Iris pigment epithelial cell (primary cell): ENCODE measurements around the gene SLC25A39.
A peak's percentile ranks its signal among the peaks of the same experiment; 100 is the strongest.
"Not testable (repeated sequence)": the region's sequence is repeated elsewhere in the genome, so short reads cannot be mapped to it uniquely, and the experiment has no call there.

ENCODE experiments used
- DNase-seq: peaks from one replicate; pipeline ENCODE4 v3.0.0-alpha.2; 2011; ENCODE audit warnings: low read depth

Gene SLC25A39

DNA sequence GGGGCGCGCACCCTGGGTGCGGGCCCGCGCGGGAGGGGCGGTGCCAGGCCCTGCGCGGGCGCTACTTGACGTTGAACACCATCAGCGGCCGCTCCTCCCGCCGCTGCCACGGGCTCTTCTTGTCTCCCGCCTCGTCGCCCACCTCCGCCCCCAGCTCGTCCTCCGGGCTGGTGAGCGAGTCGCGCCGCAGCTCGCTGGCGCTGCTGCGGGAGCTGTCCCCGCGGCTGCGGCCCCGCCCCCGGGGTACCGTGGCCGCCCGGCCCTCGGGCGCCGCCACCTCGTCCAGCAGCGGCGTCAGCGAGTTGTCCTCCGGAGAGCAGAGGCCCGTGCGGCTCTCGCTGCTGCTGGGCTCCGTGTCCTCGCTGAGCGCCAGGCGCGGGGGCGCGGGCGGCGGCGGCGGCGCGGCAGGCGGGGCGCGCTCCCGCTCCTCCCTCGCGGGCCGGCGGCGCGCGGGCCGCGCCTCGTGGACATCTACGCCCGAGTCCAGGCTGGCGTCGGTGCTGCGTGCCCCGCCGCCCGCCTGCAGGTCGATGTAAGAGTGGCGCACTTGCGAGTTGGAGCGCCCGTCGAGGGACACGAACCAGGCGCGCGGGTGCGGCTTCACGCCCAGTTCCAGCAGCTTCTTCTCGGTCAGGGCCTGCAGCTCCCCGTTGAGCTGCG lies 29.2 kb upstream of the SLC25A39 start:
- no peak for DNase-seq

DNA sequence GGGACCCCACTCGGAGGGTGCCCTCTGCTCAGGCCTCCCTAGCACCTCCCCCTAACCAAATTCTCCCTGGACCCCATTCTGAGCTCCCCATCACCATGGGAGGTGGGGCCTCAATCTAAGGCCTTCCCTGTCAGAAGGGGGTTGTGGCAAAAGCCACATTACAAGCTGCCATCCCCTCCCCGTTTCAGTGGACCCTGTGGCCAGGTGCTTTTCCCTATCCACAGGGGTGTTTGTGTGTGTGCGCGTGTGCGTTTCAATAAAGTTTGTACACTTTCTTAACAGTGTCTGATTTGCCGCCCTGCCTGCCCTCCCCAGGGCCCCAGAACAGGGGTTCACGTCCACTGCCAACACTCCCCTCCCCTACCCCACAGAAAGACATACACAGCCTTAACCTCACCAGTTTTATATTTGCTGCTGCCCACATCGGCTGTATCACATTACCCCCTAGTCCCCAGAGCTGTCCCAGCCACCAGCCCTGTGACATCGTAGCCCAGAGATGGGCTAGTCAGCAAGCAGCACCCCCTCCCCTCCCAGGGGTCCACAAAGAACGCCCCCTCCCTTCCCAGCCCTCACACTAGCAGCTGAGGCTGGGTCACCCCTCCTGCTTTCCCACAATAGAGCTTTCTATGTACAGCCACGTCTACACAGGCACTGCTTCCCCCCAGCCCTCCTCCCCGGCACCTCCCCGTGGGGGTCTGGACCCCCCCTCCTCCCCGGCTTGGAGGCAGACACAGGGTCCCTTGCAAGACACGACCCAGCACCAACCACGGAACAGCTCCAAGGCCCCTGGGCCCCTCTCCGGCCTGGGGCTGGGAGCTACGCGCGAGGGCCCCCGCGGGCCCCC lies 28.4 kb upstream of the SLC25A39 start:
- no peak for DNase-seq

- DNase-seq = no peak
Measured at GRCh38 chr17:44351961-44352827, 27.6 kb upstream of the SLC25A39 start.

- no peak for DNase-seq
Measured at GRCh38 chr17:44351464-44351863, 26.8 kb upstream of the SLC25A39 start.

DNA sequence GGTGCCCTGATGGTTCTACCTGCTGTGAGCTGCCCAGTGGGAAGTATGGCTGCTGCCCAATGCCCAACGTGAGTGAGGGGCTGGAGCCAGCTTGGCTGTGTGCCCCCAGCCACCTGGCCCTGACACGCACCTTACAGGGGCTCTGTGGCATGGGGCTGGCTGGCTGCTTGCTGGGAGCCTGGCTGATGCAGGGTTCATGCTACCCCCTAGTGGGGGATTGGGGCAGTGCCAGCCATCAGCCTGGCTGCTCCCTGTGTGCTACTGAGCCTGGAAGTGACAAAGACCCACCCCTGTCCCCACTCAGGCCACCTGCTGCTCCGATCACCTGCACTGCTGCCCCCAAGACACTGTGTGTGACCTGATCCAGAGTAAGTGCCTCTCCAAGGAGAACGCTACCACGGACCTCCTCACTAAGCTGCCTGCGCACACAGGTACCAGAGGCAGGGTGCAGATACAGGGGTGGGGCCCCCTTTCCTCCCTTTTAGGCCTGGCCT lies 26.2 kb upstream of the SLC25A39 start:
- peak; percentile 41 for DNase-seq

DNA sequence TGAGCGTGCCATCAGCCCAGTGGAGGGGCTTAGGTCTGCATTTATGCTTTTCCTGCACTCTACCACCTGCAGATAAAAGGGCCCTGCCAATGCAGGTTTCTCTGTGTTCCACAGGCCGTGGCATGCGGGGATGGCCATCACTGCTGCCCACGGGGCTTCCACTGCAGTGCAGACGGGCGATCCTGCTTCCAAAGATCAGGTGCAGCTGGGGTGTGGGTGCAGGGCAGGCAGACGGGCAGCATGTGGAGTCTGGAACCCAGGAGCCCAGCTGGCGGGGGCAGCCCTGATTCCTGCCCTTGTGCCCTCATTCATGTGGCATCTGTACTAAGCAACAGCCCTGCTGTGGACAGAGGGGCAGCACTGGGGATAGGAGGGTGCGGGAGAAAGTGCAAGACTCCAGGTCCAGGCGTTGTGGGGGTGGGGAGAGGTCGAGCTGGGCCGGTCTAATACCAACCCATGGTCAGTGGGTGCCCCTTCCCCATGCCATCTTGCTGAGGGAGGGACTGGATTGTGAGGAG lies 25.0 kb upstream of the SLC25A39 start:
- DNase-seq = no peak

DNA sequence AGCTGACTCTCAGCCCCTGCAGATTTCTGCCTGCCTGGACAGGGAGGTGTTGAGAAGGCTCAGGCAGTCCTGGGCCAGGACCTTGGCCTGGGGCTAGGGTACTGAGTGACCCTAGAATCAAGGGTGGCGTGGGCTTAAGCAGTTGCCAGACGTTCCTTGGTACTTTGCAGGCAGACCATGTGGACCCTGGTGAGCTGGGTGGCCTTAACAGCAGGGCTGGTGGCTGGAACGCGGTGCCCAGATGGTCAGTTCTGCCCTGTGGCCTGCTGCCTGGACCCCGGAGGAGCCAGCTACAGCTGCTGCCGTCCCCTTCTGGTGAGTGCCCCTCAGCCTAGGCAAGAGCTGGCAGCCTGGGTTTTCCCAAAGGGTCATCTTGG lies 24.4 kb upstream of the SLC25A39 start:
- DNase-seq = no peak

GRCh38 chr17:44348234-44348987 lies 23.8 kb upstream of the SLC25A39 start:
- DNase-seq = peak; percentile 61

DNA sequence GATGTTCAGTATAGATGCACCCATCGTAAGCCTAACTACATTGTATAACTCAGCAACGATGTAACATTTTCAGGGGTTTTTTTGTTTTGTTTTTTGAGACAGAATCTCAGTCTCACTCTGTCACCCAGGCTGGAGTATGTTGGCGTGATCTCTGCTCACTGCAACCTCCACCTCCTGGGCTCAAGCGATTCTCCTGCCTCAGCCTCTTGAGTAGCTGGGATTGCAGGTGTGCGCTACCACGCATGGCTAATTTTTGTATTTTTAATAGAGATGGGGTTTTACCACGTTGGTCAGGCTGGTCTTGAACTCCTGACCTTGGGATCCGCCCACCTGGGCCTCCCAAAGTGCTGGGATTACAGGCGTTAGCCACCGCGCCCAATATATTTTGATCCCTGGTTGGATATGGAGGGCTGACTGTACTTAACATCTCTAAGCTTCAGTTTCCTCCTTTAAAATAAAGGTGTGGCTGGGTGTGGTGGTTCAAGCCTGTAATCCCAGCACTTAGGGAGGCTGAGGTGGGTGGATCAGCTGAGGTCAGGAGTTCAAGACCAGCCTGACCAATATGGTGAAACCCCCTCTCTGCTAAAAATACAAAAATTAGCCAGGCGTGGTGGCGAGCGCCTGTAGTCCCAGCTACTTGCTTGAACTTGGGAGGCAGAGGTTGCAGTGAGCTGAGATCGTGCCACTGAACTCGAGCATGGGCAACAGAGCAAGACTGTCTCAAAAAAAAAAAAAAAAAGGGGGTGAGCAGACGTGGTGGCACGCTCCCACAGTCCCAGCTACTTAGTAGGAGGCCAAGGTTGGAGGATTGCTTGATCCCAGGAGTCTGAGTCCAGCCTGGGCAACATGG lies 22.8 kb upstream of the SLC25A39 start:
- not testable (repeated sequence) for DNase-seq

DNA sequence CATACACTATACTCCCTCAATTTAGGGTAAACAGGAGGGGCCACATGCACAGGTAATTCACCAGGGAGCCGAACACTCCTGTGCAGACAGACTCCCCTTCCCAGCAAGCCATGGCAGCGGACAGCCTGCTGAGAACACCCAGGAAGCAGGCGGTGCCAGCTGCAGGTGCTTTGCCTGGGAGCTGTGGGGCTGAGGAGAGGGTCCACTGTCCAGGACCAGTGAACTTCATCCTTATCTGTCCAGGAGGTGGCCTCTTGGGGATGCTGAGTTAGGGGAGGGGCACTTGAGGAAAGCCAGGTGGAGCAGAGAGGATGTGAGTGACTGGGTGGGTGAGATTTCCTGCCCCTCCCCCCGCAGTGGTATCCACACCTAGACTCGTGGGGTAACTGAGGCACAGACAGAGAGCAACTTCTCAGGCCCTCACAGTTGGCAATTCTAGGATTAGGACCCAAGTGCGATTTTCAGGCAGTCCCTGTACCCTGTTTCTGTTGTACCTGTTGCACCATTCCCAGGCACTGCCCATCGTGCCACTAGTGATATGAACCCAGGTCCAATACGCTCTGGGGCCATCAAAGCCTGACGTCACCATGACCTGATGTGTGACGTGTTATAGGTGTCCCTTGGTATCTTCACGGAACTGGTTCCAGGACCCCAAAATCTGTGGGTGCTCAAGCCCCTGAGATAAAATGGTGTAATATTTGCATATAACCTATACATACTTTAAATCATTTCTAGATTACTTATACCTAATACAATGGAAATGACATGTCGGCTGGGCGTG lies 21.6 kb upstream of the SLC25A39 start:
- DNase-seq = no peak

DNA sequence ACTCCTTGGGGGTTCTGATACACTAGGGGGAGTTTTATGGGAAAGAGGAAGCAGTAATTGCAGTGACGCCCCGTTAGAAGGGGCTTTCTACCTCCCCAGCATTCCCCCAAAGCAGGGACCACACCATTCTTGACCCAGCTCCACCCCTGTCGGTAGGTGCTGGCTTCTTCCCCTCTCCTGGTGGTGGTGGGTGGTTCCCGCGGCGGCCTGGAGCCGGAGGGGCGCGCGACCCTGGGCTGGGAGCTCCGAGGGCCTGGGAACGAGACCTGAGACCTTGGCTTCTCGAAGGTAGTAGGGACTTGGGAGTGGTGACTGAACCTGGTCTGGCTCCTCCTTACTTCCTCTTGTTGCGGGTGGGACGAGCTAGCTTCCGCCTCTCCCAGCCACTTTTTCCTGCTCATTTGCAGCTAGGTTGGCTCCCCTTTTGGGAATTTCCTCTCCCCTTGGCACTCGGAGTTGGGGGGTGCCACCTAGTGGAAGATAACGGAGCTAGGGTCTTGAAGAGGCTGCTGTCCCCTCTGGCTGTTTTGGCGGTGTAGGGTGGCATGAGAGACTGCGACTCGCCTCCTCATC lies 20.9 kb upstream of the SLC25A39 start:
- peak; percentile 55 for DNase-seq

GRCh38 chr17:44344939-44345453 lies 20.4 kb upstream of the SLC25A39 start, which contains the start of gene GRN:
Gene GRN, plus strand, starts transcription at chr17:44345302. Its CDS starts 3,863 bp downstream, at chr17:44349165.
- peak; percentile 99 for DNase-seq

GRCh38 chr17:44343510-44344209 lies 19.0 kb upstream of the SLC25A39 start:
- no peak for DNase-seq

- DNase-seq = not testable (repeated sequence)
Measured at GRCh38 chr17:44340553-44340952, 15.9 kb upstream of the SLC25A39 start.

DNA sequence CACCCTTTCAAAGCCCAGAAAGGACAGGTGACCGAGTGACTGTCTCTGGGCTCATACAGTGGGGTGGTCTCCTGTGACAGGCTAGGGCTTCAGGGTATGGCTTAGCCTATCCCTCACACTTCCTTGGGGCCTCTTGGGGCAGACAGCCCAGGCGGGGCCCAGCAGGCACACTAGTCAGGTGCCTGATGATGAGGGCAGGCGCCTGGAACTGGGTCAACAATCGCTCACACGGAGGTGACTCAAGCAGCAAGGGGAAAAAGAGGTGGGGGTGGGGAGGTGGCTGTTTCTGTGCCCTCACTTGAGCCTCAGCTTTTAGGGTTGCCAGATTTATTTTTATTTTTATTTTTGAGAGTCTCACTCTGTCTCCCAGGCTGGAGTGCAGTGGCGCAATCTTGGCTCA lies 14.1 kb upstream of the SLC25A39 start:
- DNase-seq = peak; percentile 26

DNA sequence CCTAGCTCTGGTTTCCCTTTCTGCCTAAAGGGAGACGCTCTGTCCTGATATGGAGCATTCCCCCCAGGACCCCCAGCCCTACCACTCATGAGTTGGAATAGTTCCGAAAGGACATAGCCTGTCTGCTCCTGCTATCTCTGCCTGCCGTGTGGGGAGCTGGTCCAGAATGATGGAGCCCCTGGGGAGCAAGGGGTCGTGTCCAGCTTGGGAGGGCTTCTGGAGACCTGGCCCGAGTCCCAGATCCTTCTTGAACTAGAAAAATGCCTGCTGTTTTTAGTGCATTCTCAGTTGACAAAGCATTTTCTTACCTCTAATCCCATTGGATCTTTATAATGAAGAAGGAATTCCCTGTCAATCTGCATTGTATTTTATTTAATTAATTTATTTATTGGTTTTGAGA lies 11.3 kb upstream of the SLC25A39 start:
- no peak for DNase-seq

DNA sequence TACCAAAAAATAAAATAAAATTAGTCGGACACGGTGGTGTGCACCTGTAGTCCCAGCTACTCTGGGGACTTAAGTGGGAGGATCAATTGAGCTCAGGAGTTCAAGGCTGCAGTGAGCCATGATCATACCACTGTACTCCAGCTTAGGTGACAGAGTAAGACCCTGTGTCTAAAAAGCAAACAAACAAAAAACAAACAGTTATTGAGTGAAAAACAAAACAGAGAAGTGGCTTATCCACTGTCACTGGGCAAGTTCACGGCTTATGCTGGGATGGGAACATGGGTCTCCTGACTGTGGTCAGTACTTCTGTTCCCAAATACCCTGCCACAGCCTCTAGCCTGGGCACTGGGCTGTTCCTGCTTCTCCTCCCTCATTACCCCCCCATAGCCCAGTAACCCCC lies 10.9 kb upstream of the SLC25A39 start:
- no peak for DNase-seq

- DNase-seq = peak; percentile 39
Measured at GRCh38 chr17:44334727-44335126, 10.1 kb upstream of the SLC25A39 start.
